22Rv1 (cell line): Measurements from ENCODE around the gene GDF7.

Experiments used
- H3K27ac ChIP-seq: fragments of 450-650 bp; 2 replicates; pipeline ENCODE4 v1.5.1; 2017
- ZFX ChIP-seq: fragments of 450-650 bp; IDR thresholded peaks from 2 replicates; pipeline ENCODE4 v1.6.1; 2017; ENCODE audit warnings: antibody characterized with exemption, borderline replicate concordance
- TF ChIP-seq, protein P1 (sequence below): fragments of 450-650 bp; IDR thresholded peaks from 2 replicates; pipeline ENCODE4 v1.5.1; 2017; ENCODE audit warnings: mild to moderate bottlenecking

The GDF7 gene

DNA sequence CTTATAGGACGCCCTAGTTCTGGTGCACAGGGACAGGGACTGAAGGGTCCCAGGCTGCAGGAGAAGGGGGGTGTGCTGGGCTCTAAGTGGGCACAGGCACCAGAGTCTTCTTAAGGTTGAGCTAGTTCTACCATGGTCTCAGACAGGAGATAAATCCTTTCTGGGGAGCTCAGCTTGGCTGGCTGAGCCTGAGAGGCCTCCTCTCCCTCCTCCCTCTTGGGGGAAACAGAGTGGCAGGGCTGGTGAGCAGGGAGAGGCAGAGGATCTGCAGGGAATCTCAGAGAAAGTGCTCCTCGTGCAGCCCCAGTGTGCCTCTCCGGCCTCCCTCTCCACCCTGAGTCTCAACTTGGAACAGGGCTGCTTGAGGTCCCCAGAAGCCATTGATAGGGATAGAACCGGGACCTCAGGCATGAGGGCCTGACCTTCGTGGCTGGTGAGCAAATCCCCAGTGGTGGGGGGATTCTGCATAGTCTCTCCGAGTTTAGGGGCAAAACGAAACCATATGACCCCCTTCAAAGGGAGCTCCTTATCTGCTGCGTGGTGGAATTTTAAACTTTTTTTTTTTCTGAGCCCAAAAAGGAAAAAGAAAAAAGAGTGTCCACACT is 2.0 kb downstream of the GDF7 start:
- TF ChIP-seq, protein P1, sequence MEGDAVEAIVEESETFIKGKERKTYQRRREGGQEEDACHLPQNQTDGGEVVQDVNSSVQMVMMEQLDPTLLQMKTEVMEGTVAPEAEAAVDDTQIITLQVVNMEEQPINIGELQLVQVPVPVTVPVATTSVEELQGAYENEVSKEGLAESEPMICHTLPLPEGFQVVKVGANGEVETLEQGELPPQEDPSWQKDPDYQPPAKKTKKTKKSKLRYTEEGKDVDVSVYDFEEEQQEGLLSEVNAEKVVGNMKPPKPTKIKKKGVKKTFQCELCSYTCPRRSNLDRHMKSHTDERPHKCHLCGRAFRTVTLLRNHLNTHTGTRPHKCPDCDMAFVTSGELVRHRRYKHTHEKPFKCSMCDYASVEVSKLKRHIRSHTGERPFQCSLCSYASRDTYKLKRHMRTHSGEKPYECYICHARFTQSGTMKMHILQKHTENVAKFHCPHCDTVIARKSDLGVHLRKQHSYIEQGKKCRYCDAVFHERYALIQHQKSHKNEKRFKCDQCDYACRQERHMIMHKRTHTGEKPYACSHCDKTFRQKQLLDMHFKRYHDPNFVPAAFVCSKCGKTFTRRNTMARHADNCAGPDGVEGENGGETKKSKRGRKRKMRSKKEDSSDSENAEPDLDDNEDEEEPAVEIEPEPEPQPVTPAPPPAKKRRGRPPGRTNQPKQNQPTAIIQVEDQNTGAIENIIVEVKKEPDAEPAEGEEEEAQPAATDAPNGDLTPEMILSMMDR, result no peak
- no peak for TF ChIP-seq ZFX
- no peak overlapping the region for H3K27ac ChIP-seq

DNA sequence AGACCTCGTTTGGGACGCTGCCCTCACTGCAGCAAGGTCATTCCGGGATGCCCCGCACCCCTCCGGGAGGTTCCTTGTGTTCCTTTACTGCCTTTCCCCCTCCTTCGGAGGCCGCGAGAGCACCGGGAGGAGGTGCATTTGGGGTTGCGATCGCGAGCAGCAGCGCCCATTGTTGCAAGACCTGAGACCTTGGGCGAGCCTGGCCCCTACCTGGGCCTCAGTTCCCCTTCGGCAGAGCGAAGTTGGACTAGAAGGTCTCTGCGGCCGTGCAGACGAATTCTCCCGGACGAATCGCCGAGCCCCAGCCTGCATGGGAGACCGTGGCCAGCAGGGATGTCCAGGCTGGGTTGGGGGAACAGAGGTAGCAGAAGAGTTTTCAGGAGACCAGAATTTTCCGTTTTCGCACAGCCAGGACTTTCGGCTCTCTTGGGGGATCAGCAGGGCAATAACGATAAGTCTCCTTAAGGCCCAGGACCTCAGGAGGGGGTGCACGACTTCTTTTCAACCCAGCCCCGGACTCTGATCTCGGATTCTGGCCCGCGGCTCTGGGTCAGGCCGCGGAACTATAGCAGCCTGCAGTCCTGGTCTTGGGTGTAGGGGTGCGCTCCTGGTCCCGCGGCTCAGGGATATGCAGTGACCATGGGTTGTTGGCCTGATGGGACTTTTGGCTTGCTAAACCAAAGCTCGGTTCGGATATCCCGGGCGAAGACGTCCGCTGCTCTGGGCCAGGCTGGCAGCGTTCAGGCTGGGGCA is 2.8 kb downstream of the GDF7 start:
- H3K27ac ChIP-seq, result no peak overlapping the region
- no peak for TF ChIP-seq ZFX
- TF ChIP-seq, protein P1, result no peak

DNA sequence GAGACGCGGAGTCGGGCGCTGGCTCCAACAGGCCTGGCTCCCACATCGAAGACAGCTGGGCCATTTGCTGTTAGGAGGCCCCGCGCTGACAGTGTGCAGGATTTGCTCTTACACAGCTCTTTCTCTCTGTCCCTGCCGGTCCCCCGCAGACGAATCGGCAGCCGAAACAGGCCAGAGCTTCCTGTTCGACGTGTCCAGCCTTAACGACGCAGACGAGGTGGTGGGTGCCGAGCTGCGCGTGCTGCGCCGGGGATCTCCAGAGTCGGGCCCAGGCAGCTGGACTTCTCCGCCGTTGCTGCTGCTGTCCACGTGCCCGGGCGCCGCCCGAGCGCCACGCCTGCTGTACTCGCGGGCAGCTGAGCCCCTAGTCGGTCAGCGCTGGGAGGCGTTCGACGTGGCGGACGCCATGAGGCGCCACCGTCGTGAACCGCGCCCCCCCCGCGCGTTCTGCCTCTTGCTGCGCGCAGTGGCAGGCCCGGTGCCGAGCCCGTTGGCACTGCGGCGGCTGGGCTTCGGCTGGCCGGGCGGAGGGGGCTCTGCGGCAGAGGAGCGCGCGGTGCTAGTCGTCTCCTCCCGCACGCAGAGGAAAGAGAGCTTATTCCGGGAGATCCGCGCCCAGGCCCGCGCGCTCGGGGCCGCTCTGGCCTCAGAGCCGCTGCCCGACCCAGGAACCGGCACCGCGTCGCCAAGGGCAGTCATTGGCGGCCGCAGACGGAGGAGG is 3.5 kb downstream of the GDF7 start:
- TF ChIP-seq, protein P1, result no peak
- no peak for TF ChIP-seq ZFX
- H3K27ac ChIP-seq, result no peak overlapping the region

DNA sequence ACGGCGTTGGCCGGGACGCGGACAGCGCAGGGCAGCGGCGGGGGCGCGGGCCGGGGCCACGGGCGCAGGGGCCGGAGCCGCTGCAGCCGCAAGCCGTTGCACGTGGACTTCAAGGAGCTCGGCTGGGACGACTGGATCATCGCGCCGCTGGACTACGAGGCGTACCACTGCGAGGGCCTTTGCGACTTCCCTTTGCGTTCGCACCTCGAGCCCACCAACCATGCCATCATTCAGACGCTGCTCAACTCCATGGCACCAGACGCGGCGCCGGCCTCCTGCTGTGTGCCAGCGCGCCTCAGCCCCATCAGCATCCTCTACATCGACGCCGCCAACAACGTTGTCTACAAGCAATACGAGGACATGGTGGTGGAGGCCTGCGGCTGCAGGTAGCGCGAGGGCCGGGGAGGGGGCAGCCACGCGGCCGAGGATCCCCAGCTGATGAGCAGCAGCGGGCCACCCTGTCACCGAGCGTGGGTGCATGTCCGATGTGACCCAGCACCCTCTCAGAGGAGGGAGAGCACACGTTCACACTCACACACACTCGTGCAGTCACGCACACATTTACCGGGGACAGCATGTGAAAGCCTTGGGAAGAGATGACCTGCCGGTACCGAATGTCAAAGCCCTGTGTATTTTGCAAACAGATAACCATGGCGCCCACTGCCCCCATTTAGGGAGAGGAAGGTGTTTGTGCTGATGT is 4.2 kb downstream of the GDF7 start:
- H3K27ac ChIP-seq, result no peak overlapping the region
- TF ChIP-seq, protein P1, result no peak
- TF ChIP-seq ZFX, result no peak

DNA sequence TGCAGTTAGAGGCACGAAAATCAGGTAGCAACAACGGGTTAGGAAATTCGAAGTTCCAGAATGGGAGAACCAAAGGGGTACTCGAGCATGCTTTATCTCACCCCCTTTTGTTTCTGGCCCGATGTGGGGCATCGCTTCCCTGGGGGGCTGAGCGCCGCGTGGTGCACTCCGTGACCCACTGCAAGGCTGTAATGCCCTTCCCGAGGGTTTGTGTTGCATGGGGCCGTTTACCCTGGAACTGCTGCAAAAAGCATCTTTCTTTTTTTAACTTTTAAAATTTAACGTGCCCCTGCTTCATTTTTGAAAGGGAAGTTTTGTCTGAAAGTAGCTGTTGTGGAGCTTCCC is 4.8 kb downstream of the GDF7 start:
- no peak overlapping the region for H3K27ac ChIP-seq
- TF ChIP-seq, protein P1, result no peak
- no peak for TF ChIP-seq ZFX

DNA sequence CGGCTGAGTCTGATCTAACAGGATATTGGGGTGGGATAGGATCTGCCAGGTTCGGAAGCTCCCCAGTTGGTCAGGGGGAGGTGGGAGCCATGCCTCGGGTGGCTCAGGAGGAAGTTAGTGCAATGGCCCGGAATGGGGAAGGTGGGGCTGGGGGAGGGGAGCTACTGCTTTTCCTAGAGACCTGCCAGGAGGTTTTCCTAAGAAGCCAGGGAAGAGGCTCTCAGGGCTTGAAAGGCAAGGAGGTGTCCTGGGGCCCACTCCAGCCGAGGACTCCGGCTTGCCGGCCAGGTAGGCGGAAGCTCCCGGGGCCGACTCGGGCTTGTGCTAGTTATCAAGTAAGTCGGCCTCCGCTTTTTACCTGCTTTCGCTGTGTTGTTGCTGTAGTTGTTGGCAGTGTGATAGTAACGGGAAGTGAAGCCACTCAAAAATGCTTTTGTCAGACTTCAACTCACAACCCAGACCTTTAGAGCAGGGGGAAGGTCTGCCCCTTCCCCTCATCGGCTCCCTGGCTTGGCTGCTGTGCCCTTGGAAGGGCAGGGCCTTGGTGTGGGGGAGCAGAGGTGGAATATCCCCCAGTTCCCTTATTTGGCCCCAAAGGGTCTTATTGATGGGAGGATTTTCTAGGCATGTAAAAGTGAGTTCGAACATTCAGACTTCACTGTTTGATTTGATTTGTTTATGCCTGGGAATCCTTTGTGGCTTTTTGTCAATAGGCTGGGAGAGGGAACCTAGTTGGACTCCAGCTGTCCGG is 5.4 kb downstream of the GDF7 start:
- H3K27ac ChIP-seq, result no peak overlapping the region
- TF ChIP-seq, protein P1, result no peak
- TF ChIP-seq ZFX, result no peak
